GM12872 (cell line): Measurements from ENCODE around the gene SMG6.

Source experiments
- CTCF ChIP-seq: IDR thresholded peaks from 3 replicates; pipeline ENCODE4 v1.5.1; 2011; ENCODE audit warnings: low read depth, mild to moderate bottlenecking, low read length, moderate library complexity; ENCODE audit not compliant: insufficient read depth

The SMG6 gene

GRCh38 chr17:2253768-2254406 lies 49.7 kb downstream of the SMG6 start:
- TF ChIP-seq CTCF, result no peak

- TF ChIP-seq CTCF, result no peak
Measured at GRCh38 chr17:2253362-2253761, 50.2 kb downstream of the SMG6 start.

GRCh38 chr17:2251098-2251497 lies 52.5 kb downstream of the SMG6 start:
- TF ChIP-seq CTCF, result no peak

- TF ChIP-seq CTCF, result no peak
Measured at GRCh38 chr17:2250140-2251095, 53.2 kb downstream of the SMG6 start.

- no peak for TF ChIP-seq CTCF
Measured at GRCh38 chr17:2247005-2247404, 56.6 kb downstream of the SMG6 start.

GRCh38 chr17:2244545-2245525 lies 58.8 kb downstream of the SMG6 start:
- TF ChIP-seq CTCF, result peak; percentile 99
